Neural progenitor cell (in vitro differentiated cells): Measurements from ENCODE around the gene ANKS3. TPM values are rescaled to one million over a fixed set of nuclear protein-coding genes. Genes with fewer than 3 reads are reported as not detected.
A peak's percentile ranks its signal among the peaks of the same experiment; 100 is the strongest.

Source experiments
- DNase-seq: peaks from one replicate; pipeline ENCODE4 v3.0.0-alpha.2; 2016; ENCODE audit warnings: low spot score
- H2AFZ ChIP-seq: fragments of 200-600 bp; sonication (generic); replicated peaks from 2 replicates; pipeline ENCODE4 v1.6.1; 2016; ENCODE audit warnings: antibody characterized with exemption
- H3F3A ChIP-seq: fragments of 200-600 bp; sonication (generic); 2 replicates; pipeline ENCODE4 v1.6.1; 2016; ENCODE audit warnings: antibody characterized with exemption, low read depth
- H3K27ac ChIP-seq: fragments of 200-600 bp; sonication (generic); 2 replicates; pipeline ENCODE4 v1.5.1; 2016; ENCODE audit warnings: mild to moderate bottlenecking
- H3K27me3 ChIP-seq: fragments of 200-600 bp; sonication (generic); 2 replicates; pipeline ENCODE4 v1.6.1; 2016; ENCODE audit warnings: mild to moderate bottlenecking, moderate library complexity
- H3K36me3 ChIP-seq: fragments of 200-600 bp; sonication (generic); 2 replicates; pipeline ENCODE4 v1.5.1; 2016
- H3K4me1 ChIP-seq: fragments of 200-600 bp; sonication (generic); 2 replicates; pipeline ENCODE4 v1.6.1; 2016; ENCODE audit warnings: mixed run types
- H3K4me2 ChIP-seq: fragments of 200-600 bp; sonication (generic); 2 replicates; pipeline ENCODE4 v1.6.1; 2016
- H3K4me3 ChIP-seq: fragments of 200-600 bp; sonication (generic); 2 replicates; pipeline ENCODE4 v1.5.1; 2016
- H3K79me2 ChIP-seq: fragments of 200-600 bp; sonication (generic); 2 replicates; pipeline ENCODE4 v1.6.1; 2016; ENCODE audit warnings: low read depth
- H3K9ac ChIP-seq: fragments of 200-600 bp; sonication (generic); 2 replicates; pipeline ENCODE4 v1.6.1; 2016
- H3K9me3 ChIP-seq: fragments of 200-600 bp; sonication (generic); 2 replicates; pipeline ENCODE4 v1.5.1; 2016; ENCODE audit warnings: low read depth
- H4K20me1 ChIP-seq: fragments of 200-600 bp; sonication (generic); 2 replicates; pipeline ENCODE4 v1.6.1; 2016; ENCODE audit warnings: low read depth
- H3K27ac Mint-ChIP-seq: 3 replicates; pipeline ENCODE4 v1.8.0; 2021; ENCODE audit warnings: mixed read lengths
- H3K27me3 Mint-ChIP-seq: 2 replicates; pipeline ENCODE4 v1.8.0; 2022; ENCODE audit warnings: low read depth, mild to moderate bottlenecking, inconsistent platforms, moderate library complexity, mixed read lengths; ENCODE audit not compliant: insufficient read depth
- H3K36me3 Mint-ChIP-seq: 3 replicates; pipeline ENCODE4 v1.8.0; 2021; ENCODE audit warnings: mixed read lengths
- H3K4me1 Mint-ChIP-seq: 3 replicates; pipeline ENCODE4 v1.8.0; 2021; ENCODE audit warnings: mixed read lengths
- H3K4me3 Mint-ChIP-seq: 3 replicates; pipeline ENCODE4 v1.8.0; 2021; ENCODE audit warnings: mild to moderate bottlenecking, moderate library complexity, mixed read lengths
- H3K9me3 Mint-ChIP-seq: 3 replicates; pipeline ENCODE4 v1.8.0; 2020; ENCODE audit warnings: mixed read lengths
- EZH2 ChIP-seq: fragments of 200-600 bp; sonication (generic); IDR thresholded peaks from 2 replicates; pipeline ENCODE4 v1.6.1; 2017; ENCODE audit warnings: antibody characterized with exemption, mild to moderate bottlenecking, moderate library complexity
- EZH2phosphoT487 ChIP-seq: fragments of 200-600 bp; sonication (generic); IDR thresholded peaks from 2 replicates; pipeline ENCODE4 v1.6.1; 2017; ENCODE audit warnings: antibody characterized with exemption
- total RNA-seq: library from RNA; depleted of rRNA; stranded (reverse); fragments of >200 nt; gene quantifications from 2 replicates; pipeline ENCODE4 v1.2.3, GENCODE V29; 2015; ENCODE audit warnings: low replicate concordance
- TF ChIP-seq, protein P1 (sequence below): fragments of 200-600 bp; sonication (generic); IDR thresholded peaks from 2 replicates; pipeline ENCODE4 v1.5.1; 2017; ENCODE audit warnings: antibody characterized with exemption, mild to moderate bottlenecking

Gene ANKS3
- total RNA-seq, 1 donor from 2014 or later, result 20.6 TPM

DNA sequence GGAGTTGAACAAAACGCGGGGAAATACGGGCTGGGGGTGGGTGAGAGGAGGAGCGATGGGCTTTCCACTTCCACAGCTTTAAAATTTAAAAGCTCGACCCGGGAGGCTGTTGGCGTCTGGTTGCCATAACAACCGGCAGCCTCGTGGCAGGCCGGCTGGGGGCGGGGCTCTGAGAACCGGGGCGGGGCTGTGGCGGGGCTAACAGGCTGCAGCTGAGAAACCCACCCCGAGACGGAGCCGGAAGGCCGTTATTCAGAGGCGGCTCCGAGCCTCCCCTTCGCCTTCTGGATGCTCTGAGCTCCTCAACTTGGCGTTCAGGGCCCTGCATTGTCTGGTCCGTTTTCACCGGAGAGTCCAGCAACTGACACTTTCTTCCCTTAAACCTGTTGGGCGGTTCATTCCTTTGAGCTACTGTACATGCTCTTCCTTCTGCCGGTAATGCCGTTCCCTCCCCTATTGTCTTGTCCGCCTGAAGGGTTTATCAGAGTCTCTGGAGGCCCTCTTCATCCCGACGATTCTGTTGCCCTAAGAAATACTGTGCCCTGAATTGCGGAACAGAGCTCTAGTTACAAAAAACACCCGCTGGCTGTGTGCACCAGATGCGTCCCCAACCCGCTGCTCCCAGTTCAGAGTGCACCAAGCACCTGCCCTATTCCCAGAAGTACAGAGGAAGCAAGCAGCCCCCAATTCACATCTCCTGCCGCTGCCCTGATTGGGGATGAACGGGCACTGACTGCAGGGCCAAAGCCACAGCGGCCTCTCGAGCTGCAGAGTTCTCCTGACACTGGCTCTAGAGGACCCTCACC, 862 bp upstream of the ANKS3 start:
- Mint-ChIP-seq H3K4me3 (peak overlapping the region; percentile 95), H3K9me3 (no peaks in the 10 kb centered on the region)

DNA sequence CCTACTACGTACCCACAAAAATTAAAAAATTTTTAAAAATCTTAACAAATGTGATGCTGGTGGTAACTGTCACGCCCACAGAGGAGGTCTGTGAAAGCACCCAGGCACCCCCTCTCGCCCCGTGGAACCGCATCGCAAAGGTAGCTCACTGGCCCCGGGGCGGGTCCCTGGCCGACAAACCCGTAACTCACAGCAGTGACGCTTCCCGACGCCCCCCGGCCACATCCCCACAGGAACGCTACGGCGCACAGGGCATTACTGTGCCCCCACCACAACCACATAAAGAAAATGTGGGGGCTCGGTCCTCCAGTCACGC, 366 bp downstream of the ANKS3 start:
- Histone ChIP-seq H3K79me2 (peaks cover 37% of the 10 kb centered on the region), H3K4me3 (peak overlapping the region; percentile 75), H3K27me3 (no peaks in the 10 kb centered on the region), H4K20me1 (no peaks in the 10 kb centered on the region), H3K9me3 (no peaks in the 10 kb centered on the region), H3K27ac (peak overlapping the region; percentile 47), H3K36me3 (no peaks in the 10 kb centered on the region), H3F3A (peaks cover 27% of the 10 kb centered on the region), H3K9ac (peak overlapping the region; percentile 55), H2AFZ (peak overlapping the region; percentile 67), H3K4me1 (peaks cover 12% of the 10 kb centered on the region), H3K4me2 (peak overlapping the region; percentile 91)
- DNase-seq, result no peak
- peaks cover 14% of the 10 kb centered on the region for H3K4me1 Mint-ChIP-seq
- no peak overlapping the region for H3K27ac Mint-ChIP-seq
- H3K9me3 Mint-ChIP-seq, result no peaks in the 10 kb centered on the region
- H3K36me3 Mint-ChIP-seq, result peaks cover 4% of the 10 kb centered on the region
- H3K27me3 Mint-ChIP-seq, result peaks cover 3% of the 10 kb centered on the region
- TF ChIP-seq, protein P1, sequence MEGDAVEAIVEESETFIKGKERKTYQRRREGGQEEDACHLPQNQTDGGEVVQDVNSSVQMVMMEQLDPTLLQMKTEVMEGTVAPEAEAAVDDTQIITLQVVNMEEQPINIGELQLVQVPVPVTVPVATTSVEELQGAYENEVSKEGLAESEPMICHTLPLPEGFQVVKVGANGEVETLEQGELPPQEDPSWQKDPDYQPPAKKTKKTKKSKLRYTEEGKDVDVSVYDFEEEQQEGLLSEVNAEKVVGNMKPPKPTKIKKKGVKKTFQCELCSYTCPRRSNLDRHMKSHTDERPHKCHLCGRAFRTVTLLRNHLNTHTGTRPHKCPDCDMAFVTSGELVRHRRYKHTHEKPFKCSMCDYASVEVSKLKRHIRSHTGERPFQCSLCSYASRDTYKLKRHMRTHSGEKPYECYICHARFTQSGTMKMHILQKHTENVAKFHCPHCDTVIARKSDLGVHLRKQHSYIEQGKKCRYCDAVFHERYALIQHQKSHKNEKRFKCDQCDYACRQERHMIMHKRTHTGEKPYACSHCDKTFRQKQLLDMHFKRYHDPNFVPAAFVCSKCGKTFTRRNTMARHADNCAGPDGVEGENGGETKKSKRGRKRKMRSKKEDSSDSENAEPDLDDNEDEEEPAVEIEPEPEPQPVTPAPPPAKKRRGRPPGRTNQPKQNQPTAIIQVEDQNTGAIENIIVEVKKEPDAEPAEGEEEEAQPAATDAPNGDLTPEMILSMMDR, result no peak
- H3K4me3 Mint-ChIP-seq, result peak overlapping the region; percentile 95

More for the DNA sequence above, 862 bp upstream of the ANKS3 start:
- Histone ChIP-seq H3K9ac (no peak overlapping the region), H4K20me1 (no peaks in the 10 kb centered on the region), H3F3A (peaks cover 27% of the 10 kb centered on the region), H2AFZ (peak overlapping the region; percentile 98), H3K4me3 (peak overlapping the region; percentile 75), H3K4me1 (peaks cover 12% of the 10 kb centered on the region), H3K27ac (peak overlapping the region; percentile 55), H3K27me3 (no peaks in the 10 kb centered on the region), H3K4me2 (peak overlapping the region; percentile 91), H3K9me3 (no peaks in the 10 kb centered on the region), H3K79me2 (peaks cover 37% of the 10 kb centered on the region), H3K36me3 (no peaks in the 10 kb centered on the region)
- Mint-ChIP-seq H3K36me3 (peaks cover 4% of the 10 kb centered on the region), H3K27ac (peak overlapping the region; percentile 63), H3K27me3 (peaks cover 3% of the 10 kb centered on the region), H3K4me1 (peaks cover 14% of the 10 kb centered on the region)
- TF ChIP-seq EZH2phosphoT487 (no peak), EZH2 (no peak)
- TF ChIP-seq, protein P1, result no peak
- DNase-seq, result peak; percentile 96

DNA sequence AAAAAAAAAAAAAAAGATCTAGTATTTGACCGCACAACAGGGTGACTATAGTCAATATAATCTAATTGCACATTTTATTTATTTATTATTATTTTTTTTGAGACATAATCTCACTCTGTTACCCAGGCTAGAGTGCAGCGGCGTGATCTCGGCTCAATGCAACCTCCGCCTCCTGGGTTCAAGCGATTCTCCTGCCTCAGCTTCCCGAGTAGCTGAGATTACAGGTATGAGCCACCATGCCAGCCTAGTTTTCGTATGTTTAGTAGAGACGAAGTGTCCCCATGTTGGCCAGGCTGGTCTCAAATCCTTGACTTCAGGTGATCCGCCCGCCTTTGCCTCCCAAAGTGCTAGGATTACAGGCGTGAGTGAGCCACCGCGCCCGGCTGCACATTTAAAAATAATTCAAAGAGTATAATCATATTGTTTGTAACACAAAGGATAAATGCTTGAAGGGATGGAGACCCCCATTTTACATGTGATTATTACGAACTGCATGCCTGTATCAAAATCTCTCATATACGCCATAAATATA, 794 bp downstream of the ANKS3 start:
- H3K4me1 ChIP-seq, result peaks cover 12% of the 10 kb centered on the region
- H3K27ac Mint-ChIP-seq, result no peak overlapping the region
- H3K9ac ChIP-seq, result peak overlapping the region; percentile 55
- H3K27me3 ChIP-seq, result no peaks in the 10 kb centered on the region
- H4K20me1 ChIP-seq, result no peaks in the 10 kb centered on the region
- no peak for DNase-seq
- TF ChIP-seq, protein P1, result no peak
- TF ChIP-seq EZH2phosphoT487, result no peak
- no peak for TF ChIP-seq EZH2
- H3K27ac ChIP-seq, result no peak overlapping the region
- H3K4me3 ChIP-seq, result peak overlapping the region; percentile 75
- no peaks in the 10 kb centered on the region for H3K9me3 Mint-ChIP-seq
- peaks cover 27% of the 10 kb centered on the region for H3F3A ChIP-seq
- H3K4me2 ChIP-seq, result peak overlapping the region; percentile 91
- H3K4me1 Mint-ChIP-seq, result peaks cover 14% of the 10 kb centered on the region
- H3K9me3 ChIP-seq, result no peaks in the 10 kb centered on the region
- no peaks in the 10 kb centered on the region for H3K36me3 ChIP-seq
- peaks cover 3% of the 10 kb centered on the region for H3K27me3 Mint-ChIP-seq
- no peak overlapping the region for H2AFZ ChIP-seq
- H3K79me2 ChIP-seq, result peaks cover 37% of the 10 kb centered on the region
- peaks cover 4% of the 10 kb centered on the region for H3K36me3 Mint-ChIP-seq
- H3K4me3 Mint-ChIP-seq, result peak overlapping the region; percentile 95
